Measurements from ENCODE around the gene RAB8A.
"Not testable (repeated sequence)": the region's sequence is repeated elsewhere in the genome, so short reads cannot be mapped to it uniquely, and the experiment has no call there.

The RAB8A gene

DNA sequence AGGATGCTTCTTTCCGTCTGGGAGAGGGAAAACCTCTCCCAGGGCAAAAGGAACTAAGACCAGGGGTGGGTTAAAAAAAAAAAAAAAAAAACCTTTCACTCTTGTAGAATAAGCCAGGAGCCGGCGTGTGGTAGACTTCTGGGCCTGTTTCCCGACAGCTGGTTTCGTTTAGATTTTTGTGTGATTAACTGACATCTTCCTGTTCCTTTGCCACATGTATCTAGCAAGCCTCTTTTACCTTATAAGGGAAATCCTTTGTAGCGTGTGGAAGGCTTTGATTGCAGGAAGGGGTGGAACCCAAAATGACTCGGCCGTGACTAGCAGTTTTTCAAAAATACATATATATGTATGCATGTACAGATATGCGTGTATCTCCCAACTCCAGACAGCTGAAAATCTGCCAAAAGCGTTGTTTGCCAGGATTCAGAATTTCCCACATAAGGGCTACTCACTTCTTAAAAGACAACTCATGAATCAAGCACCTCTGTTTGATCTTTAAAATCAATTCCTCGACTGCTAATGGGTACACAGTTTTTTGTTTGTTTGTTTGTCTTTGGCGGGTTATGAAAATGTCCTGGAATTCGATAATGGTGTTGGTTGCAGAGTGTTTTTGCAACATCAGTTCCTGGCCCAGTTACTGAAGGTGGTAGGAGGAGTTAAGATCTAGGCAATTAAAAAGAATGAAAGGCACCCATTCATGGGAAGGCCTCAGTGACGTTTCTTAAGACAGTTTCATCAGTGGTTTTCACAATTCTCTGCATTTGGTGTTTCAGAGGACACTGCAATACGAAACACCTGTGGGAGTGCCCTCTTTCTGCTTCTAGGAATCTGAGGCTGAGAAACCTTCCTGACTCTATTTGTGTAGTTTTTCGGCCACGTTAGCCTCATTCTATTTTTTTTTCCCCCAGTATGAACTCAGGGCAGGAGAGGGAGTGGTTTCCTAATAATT lies 32.7 kb upstream of the RAB8A start:
- DNase-seq (ENCODE audit: low spot score), result peak; percentile 88

DNA sequence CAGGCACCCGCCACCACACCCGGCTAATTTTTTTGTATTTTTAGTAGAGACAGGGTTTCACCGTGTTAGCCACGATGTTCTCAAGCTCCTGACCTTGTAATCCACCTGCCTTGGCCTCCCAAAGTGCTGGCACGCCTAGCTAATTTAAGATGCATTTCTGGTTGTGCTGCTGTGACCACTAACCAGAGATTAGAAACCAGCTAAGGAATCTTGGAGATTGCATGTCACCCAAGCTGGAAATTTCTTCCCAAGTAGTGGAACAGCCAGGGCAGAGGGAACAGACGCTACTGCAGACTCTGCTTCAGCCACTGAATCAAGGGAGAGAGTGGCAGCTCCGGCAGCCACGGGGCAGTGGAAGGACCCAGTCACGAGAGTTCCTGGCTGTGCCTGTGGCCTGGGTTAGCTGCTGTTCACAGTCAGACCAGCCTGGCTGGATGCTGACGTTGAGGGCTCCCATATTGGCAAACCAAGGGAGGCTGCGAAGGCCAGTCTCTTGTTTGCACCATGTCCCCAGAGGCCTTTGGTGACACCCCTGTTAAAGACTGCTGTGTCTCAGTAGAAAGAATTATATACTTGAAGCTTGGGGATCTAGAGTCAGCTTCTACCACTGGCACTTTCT lies 27.5 kb upstream of the RAB8A start:
- DNase-seq (ENCODE audit: low spot score), result no peak

DNA sequence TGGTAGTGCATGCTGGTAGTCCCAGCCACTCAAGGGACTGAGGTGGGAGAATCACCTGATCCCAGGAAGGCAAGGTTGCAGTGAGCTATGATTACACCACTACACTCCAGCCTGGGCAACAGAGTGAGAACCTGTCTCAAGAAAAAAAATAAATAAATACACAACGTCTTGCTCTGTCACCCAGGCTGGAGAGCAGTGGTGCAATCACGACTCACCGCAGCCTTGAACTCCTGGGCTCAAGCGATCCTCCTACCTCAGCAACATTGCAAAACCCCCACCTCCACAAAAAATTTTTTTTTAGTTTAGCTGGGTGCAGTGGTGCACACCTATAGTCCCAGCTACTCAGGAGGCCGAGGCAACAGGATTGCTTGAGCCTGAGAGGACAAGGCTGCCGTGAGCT lies 26.6 kb upstream of the RAB8A start:
- no peak for DNase-seq (ENCODE audit: low spot score)

DNA sequence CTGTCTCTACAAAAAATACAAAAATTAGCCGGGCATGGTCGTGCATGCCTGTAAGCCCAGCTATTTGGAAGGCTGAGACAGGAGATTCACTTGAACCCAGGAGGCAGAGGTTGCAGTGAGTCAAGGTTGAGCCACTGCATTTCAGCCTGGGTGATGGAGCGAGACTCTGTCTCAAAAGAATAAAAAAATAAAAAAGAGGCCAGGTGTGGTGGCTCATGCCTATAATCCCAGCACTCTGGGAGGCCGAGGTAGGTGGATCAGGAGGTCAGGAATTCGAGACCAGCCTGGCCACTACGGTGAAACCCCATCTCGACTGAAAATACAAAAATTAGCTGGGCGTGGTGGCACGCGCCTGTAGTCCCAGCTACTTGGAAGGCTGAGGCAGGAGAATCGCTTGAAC lies 24.3 kb upstream of the RAB8A start:
- DNase-seq (ENCODE audit: low spot score), result not testable (repeated sequence)

DNA sequence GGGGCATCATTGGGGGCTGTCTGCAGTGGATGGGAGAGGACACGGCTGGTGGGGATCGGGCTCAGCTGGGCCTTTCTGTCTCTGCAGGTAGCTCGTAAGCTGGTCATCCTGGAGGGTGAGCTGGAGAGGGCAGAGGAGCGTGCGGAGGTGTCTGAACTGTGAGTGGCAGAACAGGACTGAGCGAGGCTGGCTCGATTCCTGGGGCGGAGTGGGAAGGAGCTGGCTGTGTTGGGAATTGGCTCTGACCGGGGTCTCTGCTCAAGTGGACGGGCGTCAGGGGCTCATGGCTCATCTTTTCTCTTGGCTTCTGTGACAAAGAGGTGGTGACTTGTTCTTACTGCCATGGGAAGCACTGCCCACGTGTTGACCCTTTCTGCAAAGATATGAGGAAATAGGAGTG lies 23.7 kb upstream of the RAB8A start:
- no peak for DNase-seq (ENCODE audit: low spot score)

DNA sequence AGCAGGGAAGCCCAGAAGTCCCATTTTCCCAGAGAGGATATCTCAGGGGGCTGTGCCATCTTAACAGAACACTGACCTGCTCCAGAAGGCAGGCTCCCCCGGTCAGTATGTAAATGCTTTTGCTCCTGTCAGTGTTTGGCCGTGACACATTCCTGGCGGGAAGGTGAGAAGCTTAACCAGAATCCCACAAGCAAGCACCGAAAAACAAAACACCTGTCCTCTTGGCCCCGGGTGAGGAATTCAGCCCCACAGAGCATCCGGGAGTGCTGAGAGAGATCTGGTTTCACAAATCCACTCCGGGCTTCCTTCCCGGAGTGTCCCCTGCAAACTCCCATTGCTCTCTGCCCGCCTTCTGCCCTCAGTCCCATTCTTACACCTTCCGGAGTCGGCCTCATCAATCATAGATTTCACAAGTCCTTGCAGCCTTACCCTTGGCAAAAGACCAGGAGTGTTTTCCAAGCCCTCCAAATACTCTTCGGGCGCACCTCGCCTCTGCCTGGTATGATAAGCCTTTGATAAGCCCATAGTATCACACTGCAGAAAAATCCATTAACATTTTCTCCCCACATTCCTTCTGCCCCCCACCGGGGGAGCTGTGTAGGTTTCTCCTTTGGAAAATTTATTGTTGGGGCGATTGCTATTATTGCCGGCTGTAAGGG lies 23.2 kb upstream of the RAB8A start:
- no peak for DNase-seq (ENCODE audit: low spot score)

DNA sequence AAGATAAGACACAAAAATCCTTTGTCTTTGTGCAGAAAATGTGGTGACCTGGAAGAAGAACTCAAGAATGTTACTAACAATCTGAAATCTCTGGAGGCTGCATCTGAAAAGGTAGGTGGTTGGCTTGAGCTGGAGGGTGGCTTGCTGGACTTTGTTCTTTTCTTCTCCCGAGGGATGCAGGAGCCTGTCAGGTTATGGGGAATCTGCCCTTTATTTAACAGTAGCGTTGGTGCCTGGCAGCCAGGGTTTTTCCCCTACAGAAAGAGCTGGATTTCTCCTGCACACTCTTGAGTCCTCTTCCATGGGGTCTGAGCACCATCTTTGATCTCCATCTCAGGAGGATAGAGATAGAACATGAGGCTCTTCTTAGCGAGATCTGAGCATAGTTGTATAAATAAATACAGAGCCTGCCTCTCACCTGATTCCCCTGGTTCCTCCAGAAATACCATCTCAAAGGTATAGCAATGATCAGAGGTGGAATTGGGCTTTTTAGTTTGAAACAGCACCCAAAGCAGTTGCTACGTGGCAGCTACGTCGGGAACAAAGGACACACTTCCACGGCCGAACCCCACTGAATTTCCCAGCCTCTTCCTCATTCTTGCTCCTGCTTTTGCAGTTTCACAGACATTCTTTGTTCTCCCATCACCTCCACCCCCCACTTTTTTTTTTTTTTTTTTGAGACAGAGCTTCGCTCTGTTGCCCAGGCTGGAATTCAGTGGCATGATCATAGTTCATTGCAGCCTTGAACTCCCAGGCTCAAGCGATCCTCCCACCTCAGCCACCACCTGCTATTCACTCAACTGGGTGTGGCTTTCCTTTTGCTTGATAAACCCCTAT lies 22.5 kb upstream of the RAB8A start:
- no peak for DNase-seq (ENCODE audit: low spot score)

DNA sequence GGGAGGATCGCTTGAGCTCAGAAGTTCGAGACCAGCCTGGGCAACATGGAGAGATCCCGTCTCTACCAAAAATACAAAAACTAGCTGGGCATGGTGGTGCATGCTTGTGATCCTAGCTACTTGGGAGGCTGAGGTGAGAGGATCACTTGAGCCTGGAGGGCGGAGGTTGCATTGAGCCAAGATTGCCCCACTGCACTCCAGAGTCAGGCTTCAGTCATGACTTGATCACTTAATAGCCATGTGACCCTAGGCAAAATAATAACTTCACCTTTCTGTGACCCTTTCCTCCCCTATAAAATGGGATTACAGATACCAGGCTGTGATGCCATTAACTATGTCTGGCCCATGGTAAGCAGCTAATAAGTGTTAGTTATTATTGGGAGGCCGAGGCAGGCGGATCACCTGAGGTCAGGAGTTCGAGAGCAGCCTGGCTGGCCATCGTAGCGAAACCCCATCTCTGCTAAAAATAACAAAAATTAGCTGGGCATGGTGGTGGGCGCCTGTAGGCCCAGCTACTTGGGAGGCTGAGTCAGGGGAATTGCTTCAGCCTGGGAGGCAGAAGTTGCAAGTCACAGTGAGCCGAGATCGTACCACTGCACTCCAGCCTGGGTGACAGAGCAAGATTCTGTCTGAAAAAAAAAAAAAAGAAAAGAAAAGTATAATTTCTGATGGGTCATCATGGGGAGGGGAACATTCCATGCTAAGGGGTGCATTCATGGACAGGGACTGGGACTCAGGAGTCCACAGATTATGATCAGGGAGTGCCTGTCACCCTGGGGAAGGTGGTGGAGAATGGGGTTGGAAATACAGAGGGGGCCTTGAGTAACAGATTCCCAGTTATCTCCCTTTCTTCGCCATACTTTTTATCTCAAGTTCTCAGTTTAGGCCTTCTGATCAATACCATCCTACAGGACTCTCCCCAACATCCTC lies 19.9 kb upstream of the RAB8A start:
- DNase-seq (ENCODE audit: low spot score), result no peak

DNA sequence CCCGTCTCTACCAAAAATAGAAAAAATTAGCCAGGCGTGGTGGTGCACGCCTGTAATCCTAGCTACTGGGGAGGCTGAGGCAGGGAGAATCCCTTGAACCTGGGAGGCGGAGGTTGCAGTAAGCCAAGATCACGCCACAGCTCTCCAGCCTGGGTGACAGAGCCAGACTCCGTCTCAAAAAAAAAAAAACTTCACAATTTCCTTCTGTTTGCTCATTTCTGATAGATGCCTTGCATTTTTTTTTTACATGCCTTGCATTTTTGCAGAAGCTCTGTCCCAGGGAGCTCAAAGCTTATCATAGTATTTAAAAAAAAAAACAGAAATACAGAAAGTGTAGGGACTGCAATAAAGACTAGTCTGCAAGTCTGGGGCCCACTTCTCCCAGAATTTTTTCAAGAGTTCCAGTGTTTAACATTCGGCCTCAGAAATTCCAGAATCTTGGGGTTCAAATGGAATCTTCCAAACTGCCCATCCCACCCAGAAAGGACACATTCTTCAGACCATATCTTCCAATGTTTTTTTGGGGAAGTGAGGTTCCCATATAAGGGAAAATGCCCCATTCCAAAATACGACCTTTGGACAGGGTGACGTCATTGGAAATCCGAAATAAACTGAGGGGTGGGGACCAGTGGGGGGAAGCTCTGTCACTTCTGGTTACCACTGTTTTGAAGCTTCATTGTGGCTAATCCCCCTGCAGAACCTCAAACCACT lies 17.2 kb upstream of the RAB8A start:
- peak; percentile 41 for DNase-seq (ENCODE audit: low spot score)

DNA sequence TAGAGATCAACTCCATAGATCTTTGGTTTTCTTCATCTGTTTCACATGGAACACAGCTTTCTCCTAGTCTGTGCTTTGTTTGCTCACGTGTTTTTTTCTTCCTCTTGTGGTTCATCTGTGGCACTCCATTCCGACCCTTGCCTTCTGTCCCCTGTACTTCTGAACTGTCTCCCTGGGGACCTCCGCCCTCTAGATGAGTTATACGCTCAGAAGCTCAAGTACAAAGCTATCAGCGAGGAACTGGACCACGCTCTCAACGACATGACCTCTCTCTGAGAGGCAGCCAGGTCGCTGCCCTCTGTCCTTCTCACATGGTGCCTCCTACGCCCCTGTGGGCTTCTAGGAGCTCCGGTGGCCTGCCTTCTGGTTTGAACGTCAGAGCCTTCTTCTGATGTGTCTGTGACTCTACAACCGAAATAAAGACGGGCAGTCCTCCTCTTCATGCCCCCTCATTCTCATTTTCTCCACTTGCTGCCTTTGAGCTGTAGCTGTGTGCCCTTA lies 16.6 kb upstream of the RAB8A start:
- no peak for DNase-seq (ENCODE audit: low spot score)

DNA sequence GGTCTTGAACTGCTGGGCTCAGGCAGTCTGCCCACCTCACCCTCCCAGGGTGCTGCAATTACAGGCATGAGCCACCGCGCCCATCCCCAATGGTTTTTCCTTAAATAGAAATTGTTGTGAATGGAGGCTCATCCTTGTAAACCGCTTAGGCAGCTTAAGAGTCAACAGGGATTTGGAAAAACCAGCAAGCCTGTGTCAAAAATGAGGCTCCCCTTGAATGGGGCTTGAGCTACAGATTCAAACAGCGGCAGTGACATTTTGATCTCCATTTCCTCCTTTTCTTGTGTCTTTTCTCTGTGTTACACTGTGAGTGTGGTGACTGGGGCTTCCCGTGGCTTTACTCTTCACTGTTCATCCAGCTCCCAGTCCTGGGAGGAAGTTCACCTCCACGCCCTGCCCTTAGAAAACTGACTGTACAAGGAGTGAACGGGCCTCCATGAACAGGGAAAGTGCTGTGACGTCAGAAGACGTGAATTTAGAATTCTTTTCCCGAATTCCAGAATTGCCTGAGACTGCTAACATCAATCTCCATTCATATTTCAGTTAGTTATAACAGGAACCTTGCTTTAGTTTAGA lies 15.3 kb upstream of the RAB8A start:
- DNase-seq (ENCODE audit: low spot score), result no peak

DNA sequence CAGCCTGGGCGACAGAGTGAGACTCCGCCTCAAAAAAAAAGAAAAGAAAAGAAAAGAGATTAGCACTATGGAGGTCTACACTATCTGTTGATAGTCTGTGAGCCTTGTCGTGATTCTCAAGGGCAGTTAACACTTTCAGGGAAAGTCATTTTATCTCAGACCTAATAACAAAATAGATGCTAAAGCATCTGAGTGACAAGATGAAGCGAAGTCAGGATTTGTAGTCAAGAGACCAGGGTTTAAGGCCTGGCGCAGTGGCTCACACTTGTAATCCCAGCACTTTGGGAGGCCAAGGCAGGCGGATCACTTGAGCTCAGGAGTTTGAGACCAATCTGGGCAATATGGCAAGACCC lies 13.3 kb upstream of the RAB8A start:
- no peak for DNase-seq (ENCODE audit: low spot score)

DNA sequence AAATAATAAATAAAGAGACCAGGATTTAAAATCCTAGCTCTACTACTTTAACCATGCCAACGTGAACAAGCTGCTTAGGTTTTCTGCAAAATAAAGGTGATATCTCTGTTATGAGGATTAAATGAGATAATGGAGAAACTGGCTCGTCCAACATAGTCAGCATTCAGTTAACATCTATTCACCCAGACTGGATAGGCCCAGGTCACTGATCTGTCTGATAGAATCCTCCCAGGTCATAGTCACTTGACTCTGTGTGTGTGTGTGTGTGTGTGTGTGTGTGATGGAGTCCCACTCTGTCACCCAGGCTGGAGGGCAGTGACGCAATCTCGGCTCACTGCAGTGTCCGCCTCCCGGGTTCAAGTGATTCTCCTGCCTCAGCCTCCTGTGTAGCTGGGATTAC lies 12.9 kb upstream of the RAB8A start:
- no peak for DNase-seq (ENCODE audit: low spot score)

DNA sequence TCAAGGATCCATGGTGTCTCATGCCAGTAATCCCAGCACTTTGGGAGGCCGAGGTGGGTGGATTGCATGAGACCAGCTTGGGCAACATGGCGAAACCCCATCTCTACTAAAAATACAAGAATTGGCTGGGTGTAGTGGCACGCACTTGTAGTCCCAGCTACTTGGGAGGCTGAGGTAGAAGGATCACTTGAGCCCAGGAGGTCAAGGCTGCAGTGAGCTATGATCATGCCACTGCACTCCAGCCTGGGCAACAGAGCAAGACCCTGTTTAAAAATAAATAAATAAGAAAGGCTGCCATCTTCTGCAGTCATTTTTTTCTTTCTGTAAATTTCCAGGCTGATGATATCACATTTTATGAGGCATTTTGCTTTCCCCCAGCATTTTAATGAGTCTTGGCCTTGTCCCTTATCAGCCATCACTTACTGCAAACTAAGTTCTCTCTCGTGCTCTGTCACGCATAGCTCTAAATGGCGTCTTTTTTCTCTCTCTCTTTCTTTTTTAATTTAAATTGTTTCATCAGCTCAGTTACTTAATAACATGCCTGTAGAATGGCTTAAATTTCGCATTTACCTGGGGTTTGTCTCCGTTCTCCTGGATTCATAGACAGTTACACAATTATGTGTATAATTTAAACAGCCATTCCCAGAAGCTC lies 12.2 kb upstream of the RAB8A start:
- not testable (repeated sequence) for DNase-seq (ENCODE audit: low spot score)

DNA sequence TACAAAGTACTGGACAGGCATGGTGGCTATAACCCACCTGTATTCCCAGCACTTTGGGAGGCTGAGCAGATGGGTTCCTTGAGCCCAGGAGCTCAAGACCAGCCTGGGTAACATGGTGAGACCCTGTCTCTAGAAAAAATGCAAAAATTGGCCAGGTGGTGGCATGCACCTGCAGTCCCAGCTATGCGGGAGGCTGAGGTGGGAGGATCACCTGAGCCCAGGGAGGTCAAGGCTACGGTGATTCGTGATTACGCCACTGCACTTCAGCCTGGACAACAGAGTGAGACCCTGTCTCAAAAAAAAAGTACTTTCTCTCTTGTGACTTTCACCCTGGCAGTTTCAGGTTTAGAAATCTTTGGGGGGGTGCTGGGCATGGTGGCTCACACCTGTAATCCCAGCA lies 11.2 kb upstream of the RAB8A start:
- DNase-seq (ENCODE audit: low spot score), result no peak

DNA sequence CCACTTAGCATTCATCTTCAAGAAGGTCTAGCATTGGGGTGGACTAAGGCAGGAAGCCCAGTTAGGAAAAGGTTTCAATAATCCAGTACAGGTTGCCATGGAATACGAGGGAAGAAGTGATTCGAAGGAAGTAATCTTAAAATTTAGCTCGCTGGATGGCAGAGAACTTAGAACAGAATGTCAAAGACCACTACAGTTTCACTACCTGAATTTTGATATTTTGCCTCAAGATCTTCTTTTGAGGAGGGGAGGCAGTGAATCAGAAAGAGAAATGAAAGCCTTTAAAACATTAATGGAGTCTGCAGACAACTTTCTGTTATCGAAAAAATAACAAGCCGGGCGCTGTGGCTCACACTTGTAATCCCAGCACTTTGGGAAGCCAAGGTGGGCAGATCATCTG lies 7.0 kb upstream of the RAB8A start:
- DNase-seq (ENCODE audit: low spot score), result no peak

DNA sequence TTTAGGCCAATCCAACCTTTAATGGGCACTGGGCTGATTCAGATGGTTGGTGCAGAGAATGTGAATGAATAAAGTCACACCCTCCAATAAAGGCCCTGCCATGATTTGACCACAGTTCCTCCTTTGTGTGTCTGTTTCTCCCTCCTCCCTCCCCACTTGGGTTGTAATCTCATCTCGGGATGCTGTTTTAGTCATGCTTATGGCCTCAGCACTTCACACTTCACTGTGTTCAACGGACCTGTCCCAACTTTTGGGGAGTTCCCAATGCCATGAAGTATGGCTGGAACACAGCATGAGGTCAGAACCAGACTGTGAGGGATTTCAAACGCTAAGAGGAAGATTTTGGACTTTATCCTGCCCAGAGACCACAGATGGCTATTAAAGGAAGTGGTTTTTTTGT lies 5.6 kb upstream of the RAB8A start:
- no peak for DNase-seq (ENCODE audit: low spot score)

DNA sequence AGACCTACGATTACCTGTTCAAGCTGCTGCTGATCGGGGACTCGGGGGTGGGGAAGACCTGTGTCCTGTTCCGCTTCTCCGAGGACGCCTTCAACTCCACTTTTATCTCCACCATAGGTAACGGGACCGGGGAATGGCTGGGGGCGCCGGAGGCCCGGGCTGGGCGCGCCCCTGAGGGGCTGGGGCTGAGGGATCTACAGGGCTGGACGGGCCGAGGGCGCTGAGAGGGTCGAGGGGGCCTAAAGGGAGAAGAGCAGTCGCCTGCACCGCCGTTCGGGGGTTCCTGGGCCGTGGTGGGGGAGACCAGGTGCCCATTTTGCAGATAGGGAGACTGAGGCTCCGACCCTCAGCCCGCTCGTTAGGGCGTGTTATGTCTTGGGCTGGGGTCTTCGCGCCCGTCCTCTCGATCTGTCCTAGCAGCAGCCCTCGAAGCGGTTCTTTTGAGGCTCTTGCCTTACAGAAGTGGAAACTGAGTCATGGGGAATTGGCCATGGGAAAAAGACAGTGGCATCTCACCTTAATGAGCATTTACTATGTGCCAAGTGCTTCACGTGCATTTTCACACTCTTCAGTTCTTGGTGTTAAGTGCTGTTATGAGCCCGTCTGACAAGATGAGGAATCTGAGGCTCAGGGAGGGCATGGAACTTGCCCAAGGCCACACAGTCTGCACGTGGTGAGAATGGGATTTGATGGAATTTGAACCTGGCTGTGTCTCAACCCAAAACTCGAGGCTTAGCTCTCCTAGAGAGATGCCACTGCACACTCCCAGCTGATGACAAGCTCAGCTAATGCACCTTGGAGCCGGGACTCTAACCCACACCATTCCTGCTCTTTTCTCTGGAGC lies 442 bp downstream of the RAB8A start:
- DNase-seq (ENCODE audit: low spot score), result no peak

DNA sequence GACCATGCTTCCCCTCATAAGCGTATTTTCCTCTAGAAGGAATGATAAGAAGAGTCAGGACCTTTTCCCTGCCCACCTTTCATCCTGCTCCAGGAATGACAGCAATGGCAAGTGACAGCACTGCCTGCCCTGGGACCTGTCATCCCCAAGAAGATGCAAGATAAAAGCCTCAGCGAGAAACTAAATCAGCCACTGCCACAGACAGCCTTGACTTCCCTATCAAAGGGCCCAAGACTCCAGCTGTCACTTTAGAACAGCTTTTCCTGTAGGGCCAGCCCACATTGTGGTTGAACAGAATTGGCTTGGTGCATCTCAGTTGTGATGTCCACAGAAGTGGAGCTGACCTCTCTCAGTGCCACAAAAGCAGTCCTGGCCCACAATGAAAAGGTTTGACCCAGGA lies 1.1 kb downstream of the RAB8A start:
- DNase-seq (ENCODE audit: low spot score), result no peak

Measured in hepatic stellate cell (primary cell).